Pulmonary artery endothelial cell (primary cell): ENCODE results near the gene SLC44A1. TPM values are rescaled to one million over a fixed set of nuclear protein-coding genes. Genes with fewer than 3 reads are reported as not detected.

ENCODE experiments used
- DNase-seq: peaks from one replicate; pipeline ENCODE4 v3.0.0-alpha.2; 2011; ENCODE audit warnings: low read depth, low spot score
- total RNA-seq: library from RNA; depleted of rRNA; stranded (reverse); fragments of >200 nt; gene quantifications from 2 replicates; pipeline ENCODE4 v1.2.3, GENCODE V29; 2014

Gene SLC44A1
- 74.9 and 79.0 TPM in 2 replicates for total RNA-seq

GRCh38 chr9:105244003-105244733 is at the start of gene SLC44A1:
Gene SLC44A1 (plus strand): TSS chr9:105244651. CDS start chr9:105244869, 218 bp downstream.
- DNase-seq: peak; percentile 85

GRCh38 chr9:105195259-105195658 is 49.2 kb upstream of the SLC44A1 start:
- DNase-seq: no peak

GRCh38 chr9:105198023-105198422 is 46.4 kb upstream of the SLC44A1 start:
- DNase-seq: no peak

GRCh38 chr9:105198865-105199264 is 45.6 kb upstream of the SLC44A1 start:
- DNase-seq: no peak

GRCh38 chr9:105204416-105204815 is 40.0 kb upstream of the SLC44A1 start:
- DNase-seq: no peak

GRCh38 chr9:105205787-105206495 is 38.5 kb upstream of the SLC44A1 start:
- DNase-seq: no peak

- DNase-seq: no peak
These were observed 38.0 kb upstream of the SLC44A1 start for GRCh38 chr9:105206496-105206820.

GRCh38 chr9:105206821-105207699 is 37.4 kb upstream of the SLC44A1 start:
- DNase-seq: no peak

GRCh38 chr9:105216440-105217178 is 27.8 kb upstream of the SLC44A1 start:
- no peak for DNase-seq

- DNase-seq: no peak
These were observed 25.8 kb upstream of the SLC44A1 start for GRCh38 chr9:105218673-105219072.

- DNase-seq: no peak
These were observed 25.1 kb upstream of the SLC44A1 start for GRCh38 chr9:105219291-105219805.

GRCh38 chr9:105220451-105220850 is 24.0 kb upstream of the SLC44A1 start:
- no peak for DNase-seq

- DNase-seq: no peak
These were observed 20.8 kb upstream of the SLC44A1 start for GRCh38 chr9:105223544-105224140.

- no peak for DNase-seq
These were observed 18.4 kb upstream of the SLC44A1 start for GRCh38 chr9:105226055-105226454.

- no peak for DNase-seq
These were observed 12.2 kb upstream of the SLC44A1 start for GRCh38 chr9:105232207-105232606.

- DNase-seq: no peak
These were observed 10.6 kb upstream of the SLC44A1 start for GRCh38 chr9:105233873-105234272.

- no peak for DNase-seq
These were observed 8.2 kb upstream of the SLC44A1 start for GRCh38 chr9:105236261-105236660.

- no peak for DNase-seq
These were observed 7.2 kb upstream of the SLC44A1 start for GRCh38 chr9:105237246-105237645.

GRCh38 chr9:105238302-105238701 is 6.1 kb upstream of the SLC44A1 start:
- no peak for DNase-seq

- no peak for DNase-seq
These were observed 3.0 kb upstream of the SLC44A1 start for GRCh38 chr9:105241356-105242043.
